Neuronal stem cell (in vitro differentiated cells): ENCODE results near the gene PWP2.

Experiments used
- DNase-seq: peaks from one replicate; pipeline ENCODE4 v3.0.0-alpha.2; 2013; ENCODE audit warnings: low spot score
- H2AFZ ChIP-seq: one replicate; pipeline ENCODE4 v1.6.1; 2013; ENCODE audit warnings: mild to moderate bottlenecking, low read length, inconsistent platforms
- H2AK5ac ChIP-seq: 2 replicates; pipeline ENCODE4 v1.6.1; 2013; ENCODE audit warnings: low read depth, mild to moderate bottlenecking, inconsistent platforms, low read length, moderate library complexity, mixed read lengths
- H2BK120ac ChIP-seq: 2 replicates; pipeline ENCODE4 v1.6.1; 2013; ENCODE audit warnings: low read depth, mild to moderate bottlenecking, inconsistent platforms, low read length, moderate library complexity, mixed read lengths
- H2BK12ac ChIP-seq: one replicate; pipeline ENCODE4 v1.6.1; 2013; ENCODE audit warnings: low read length, inconsistent platforms
- H2BK15ac ChIP-seq: 2 replicates; pipeline ENCODE4 v1.6.1; 2013; ENCODE audit warnings: mild to moderate bottlenecking, low read length, inconsistent platforms, mixed read lengths
- H2BK5ac ChIP-seq: one replicate; pipeline ENCODE4 v1.6.1; 2013; ENCODE audit warnings: inconsistent platforms, mild to moderate bottlenecking, low read length, moderate library complexity
- H3K14ac ChIP-seq: one replicate; pipeline ENCODE4 v1.6.1; 2013; ENCODE audit warnings: low read length, inconsistent platforms
- H3K18ac ChIP-seq: 2 replicates; pipeline ENCODE4 v1.6.1; 2013; ENCODE audit warnings: low read length, inconsistent platforms
- H3K23ac ChIP-seq: 2 replicates; pipeline ENCODE4 v1.6.1; 2013; ENCODE audit warnings: low read depth, mild to moderate bottlenecking, mixed read lengths, low read length, inconsistent platforms; ENCODE audit not compliant: poor library complexity
- H3K27ac ChIP-seq: replicated peaks from 3 replicates; pipeline ENCODE4 v1.5.1; 2013; ENCODE audit warnings: low read length, inconsistent platforms
- H3K27me3 ChIP-seq, 3 experiments: 2 replicates each; pipeline ENCODE4 v1.6.1; 2013; ENCODE audit warnings: low read length in 3 of 3, mild to moderate bottlenecking in 2 of 3, inconsistent platforms in 1 of 3, low read depth in 1 of 3, mixed read lengths in 1 of 3, moderate library complexity in 1 of 3; ENCODE audit not compliant: control insufficient read depth in 3 of 3, insufficient read depth in 3 of 3
- H3K36me3 ChIP-seq, 2 donors: replicated peaks in 1 of 2; 2 replicates each; pipeline ENCODE4 v1.6.1; 2013; ENCODE audit warnings: low read length in 2 of 2; ENCODE audit not compliant: control insufficient read depth in 2 of 2, insufficient read depth in 2 of 2
- H3K4ac ChIP-seq: 2 replicates; pipeline ENCODE4 v1.6.1; 2013; ENCODE audit warnings: inconsistent platforms, mild to moderate bottlenecking, low read length, moderate library complexity
- H3K4me1 ChIP-seq, 2 donors: 1 replicate in 1 of 2; 2 replicates in 1 of 2; pipeline ENCODE4 v1.6.1; 2013; ENCODE audit warnings: low read length in 2 of 2, low read depth in 1 of 2; ENCODE audit not compliant: control insufficient read depth in 2 of 2, insufficient read depth in 1 of 2
- H3K4me2 ChIP-seq: one replicate; pipeline ENCODE4 v1.6.1; 2013; ENCODE audit warnings: mild to moderate bottlenecking, low read length, inconsistent platforms; ENCODE audit not compliant: insufficient read depth, poor library complexity, severe bottlenecking
- H3K4me3 ChIP-seq, 2 donors: 2 replicates each; pipeline ENCODE4 v1.5.1; 2013; ENCODE audit warnings: low read length in 2 of 2, mild to moderate bottlenecking in 2 of 2, inconsistent platforms in 1 of 2, moderate library complexity in 1 of 2
- H3K79me1 ChIP-seq: one replicate; pipeline ENCODE4 v1.6.1; 2013; ENCODE audit warnings: low read depth, mild to moderate bottlenecking, inconsistent platforms, low read length, moderate library complexity
- H3K9ac ChIP-seq: one replicate; pipeline ENCODE4 v1.6.1; 2013; ENCODE audit warnings: mild to moderate bottlenecking, low read depth, low read length, inconsistent platforms; ENCODE audit not compliant: poor library complexity
- H3K9me3 ChIP-seq, 2 donors: replicated peaks in 1 of 2; 2 replicates each; pipeline versions ENCODE3 to v1.6.1; 2013; ENCODE audit warnings: low read length in 2 of 2, mild to moderate bottlenecking in 2 of 2, inconsistent platforms in 1 of 2, low read depth in 1 of 2, mixed read lengths in 1 of 2, moderate library complexity in 1 of 2; ENCODE audit not compliant: control insufficient read depth in 2 of 2, insufficient read depth in 1 of 2
- H4K8ac ChIP-seq: one replicate; pipeline ENCODE4 v1.6.1; 2013; ENCODE audit warnings: low read depth, mild to moderate bottlenecking, inconsistent platforms, low read length, moderate library complexity
- H4K91ac ChIP-seq: one replicate; pipeline ENCODE4 v1.6.1; 2013; ENCODE audit warnings: low read length, low read depth, mild to moderate bottlenecking, inconsistent platforms; ENCODE audit not compliant: poor library complexity
- WGBS, 2 donors: extraction: QIAGEN DNeasy Blood & Tissue Kit; methylation state at CpG; one replicate each; pipeline ENCODE4 v1.1.7; 2013; ENCODE audit warnings: missing lambda C conversion rate in 2 of 2, mixed read lengths in 1 of 2; ENCODE audit not compliant: insufficient read length in 2 of 2, insufficient replicate concordance in 1 of 2; ENCODE audit errors: extremely low coverage in 2 of 2; 5-methylcytosine and 5-hydroxymethylcytosine counted together

The PWP2 gene

GRCh38 chr21:44083631-44084291 lies 23.4 kb upstream of the PWP2 start:
- H2BK5ac ChIP-seq: no peak overlapping the region
- H3K9ac ChIP-seq: no peak overlapping the region
- no peak overlapping the region for H3K27ac ChIP-seq
- H2BK12ac ChIP-seq: no peak overlapping the region
- no peak overlapping the region for H2BK120ac ChIP-seq
- H3K36me3 ChIP-seq: peaks cover 38 to 99% of the 10 kb centered on the region in 2 donors
- no peaks in the 10 kb centered on the region for H3K9me3 ChIP-seq
- H3K23ac ChIP-seq: no peak overlapping the region
- no peak overlapping the region for H3K14ac ChIP-seq
- H3K27me3 ChIP-seq: no peaks in the 10 kb centered on the region
- no peak overlapping the region for H3K4ac ChIP-seq
- H3K18ac ChIP-seq: no peak overlapping the region
- WGBS, 2 donors: no CpG with 5 or more reads among the region's 16 CpGs
- H2AK5ac ChIP-seq: no peak overlapping the region
- no peaks in the 10 kb centered on the region for H3K4me1 ChIP-seq
- H4K8ac ChIP-seq: no peak overlapping the region
- H4K91ac ChIP-seq: no peak overlapping the region
- H3K4me3 ChIP-seq: no peak overlapping the region
- no peak overlapping the region for H2BK15ac ChIP-seq
- no peak for DNase-seq
- H3K79me1 ChIP-seq: peaks cover 8% of the 10 kb centered on the region
- no peak overlapping the region for H3K4me2 ChIP-seq
- no peak overlapping the region for H2AFZ ChIP-seq

DNA sequence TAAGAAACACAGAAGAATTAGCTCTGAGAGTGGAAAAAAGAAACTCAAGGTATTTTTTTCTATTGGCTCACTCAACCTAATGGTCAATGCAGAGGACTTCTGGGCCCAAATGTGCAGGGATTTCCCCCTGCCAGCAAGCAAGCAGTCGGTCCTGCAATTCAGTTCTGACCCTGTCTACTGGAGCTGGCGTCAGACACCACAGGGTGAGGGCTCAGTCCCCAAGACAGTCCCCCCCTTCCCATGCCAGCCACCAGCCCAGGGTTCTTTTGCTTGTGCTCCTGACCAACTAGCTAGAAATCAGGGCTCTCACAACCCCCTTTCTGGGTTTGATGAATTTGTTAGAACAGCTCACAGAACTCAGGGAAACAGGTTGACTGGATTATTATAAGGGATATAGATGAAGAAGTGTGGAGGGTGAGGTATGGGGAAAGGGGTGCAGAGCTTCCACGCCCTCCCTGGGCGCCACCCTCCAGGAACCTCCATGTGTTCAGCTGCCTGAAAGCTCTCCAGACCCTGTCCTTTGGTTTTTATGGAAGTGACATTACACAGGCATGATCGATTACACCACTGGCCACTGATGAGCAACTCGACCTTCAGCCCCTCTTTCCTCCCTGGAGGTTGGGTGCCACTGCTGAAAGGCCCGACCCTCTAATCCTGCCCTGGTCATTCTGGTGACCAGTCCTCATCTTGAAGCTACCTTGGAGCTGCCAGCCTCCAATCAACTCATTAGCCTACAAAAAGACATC lies 22.5 kb upstream of the PWP2 start:
- Histone ChIP-seq H4K91ac (no peak overlapping the region), H3K36me3 (peaks cover 45 to 99% of the 10 kb centered on the region in 2 donors), H2BK5ac (no peak overlapping the region), H3K9me3 (no peaks in the 10 kb centered on the region), H3K4ac (no peak overlapping the region), H3K4me1 (no peaks in the 10 kb centered on the region), H4K8ac (no peak overlapping the region), H2BK12ac (no peak overlapping the region), H2AFZ (no peak overlapping the region), H3K23ac (no peak overlapping the region), H3K27ac (no peak overlapping the region), H3K79me1 (peaks cover 8% of the 10 kb centered on the region), H3K4me2 (no peak overlapping the region), H3K27me3 (no peaks in the 10 kb centered on the region), H3K18ac (no peak overlapping the region), H3K4me3 (no peak overlapping the region), H2BK120ac (no peak overlapping the region), H3K9ac (no peak overlapping the region), H2BK15ac (no peak overlapping the region), H2AK5ac (no peak overlapping the region), H3K14ac (no peak overlapping the region)
- WGBS, 2 donors: no CpG with 5 or more reads among the region's 7 CpGs
- no peak for DNase-seq

GRCh38 chr21:44085491-44086321 lies 21.5 kb upstream of the PWP2 start:
- Histone ChIP-seq H2AK5ac (no peak overlapping the region), H3K9me3 (no peaks in the 10 kb centered on the region), H2BK5ac (no peak overlapping the region), H2BK12ac (no peak overlapping the region), H3K4me1 (no peaks in the 10 kb centered on the region), H4K8ac (no peak overlapping the region), H3K18ac (no peak overlapping the region), H3K36me3 (peaks cover 51 to 99% of the 10 kb centered on the region in 2 donors), H2AFZ (no peak overlapping the region), H3K4ac (no peak overlapping the region), H3K79me1 (peaks cover 8% of the 10 kb centered on the region), H4K91ac (no peak overlapping the region), H2BK15ac (no peak overlapping the region), H2BK120ac (no peak overlapping the region), H3K27me3 (no peaks in the 10 kb centered on the region), H3K4me2 (no peak overlapping the region), H3K9ac (no peak overlapping the region), H3K4me3 (no peak overlapping the region), H3K14ac (no peak overlapping the region), H3K27ac (no peak overlapping the region), H3K23ac (no peak overlapping the region)
- no peak for DNase-seq
- no CpG with 5 or more reads among the region's 15 CpGs for WGBS, 2 donors
